Smooth muscle cell (in vitro differentiated cells): ENCODE results near the gene RNF208. TPM values are rescaled to one million over a fixed set of nuclear protein-coding genes. Genes with fewer than 3 reads are reported as not detected.

ENCODE experiments used
- DNase-seq: peaks from one replicate; lab custom pipeline; 2025; ENCODE audit not compliant: unreplicated experiment; lab: John Stamatoyannopoulos, UW
- H2AFZ ChIP-seq: fragments of 200-600 bp; sonication (generic); 2 replicates; pipeline ENCODE4 v1.6.0; 2016; ENCODE audit warnings: antibody characterized with exemption, low read depth, mild to moderate bottlenecking
- H3F3A ChIP-seq: fragments of 200-600 bp; sonication (generic); 2 replicates; pipeline ENCODE4 v1.6.0; 2017; ENCODE audit warnings: antibody characterized with exemption, low read depth
- H3K27ac ChIP-seq: fragments of 200-600 bp; sonication (generic); 2 replicates; pipeline ENCODE4 v1.5.1; 2016; ENCODE audit warnings: low read depth, mild to moderate bottlenecking
- H3K27me3 ChIP-seq: fragments of 200-600 bp; sonication (generic); 2 replicates; pipeline ENCODE4 v1.6.1; 2016; ENCODE audit warnings: low read depth, mild to moderate bottlenecking
- H3K36me3 ChIP-seq: fragments of 200-600 bp; sonication (generic); 2 replicates; pipeline ENCODE4 v1.5.1; 2016; ENCODE audit warnings: low read depth
- H3K4me1 ChIP-seq: fragments of 200-600 bp; sonication (generic); 2 replicates; pipeline ENCODE4 v1.5.1; 2016; ENCODE audit warnings: low read depth
- H3K4me2 ChIP-seq: fragments of 200-600 bp; sonication (generic); 2 replicates; pipeline ENCODE4 v1.6.0; 2016; ENCODE audit warnings: mild to moderate bottlenecking
- H3K4me3 ChIP-seq: fragments of 200-600 bp; sonication (generic); 2 replicates; pipeline ENCODE4 v1.5.1; 2016; ENCODE audit warnings: mild to moderate bottlenecking
- H3K79me2 ChIP-seq: fragments of 200-600 bp; sonication (generic); 2 replicates; pipeline ENCODE4 v1.6.0; 2016; ENCODE audit warnings: low read depth, mild to moderate bottlenecking
- H3K9ac ChIP-seq: fragments of 200-600 bp; sonication (generic); 2 replicates; pipeline ENCODE4 v1.6.0; 2016; ENCODE audit warnings: low read depth
- H3K9me3 ChIP-seq: fragments of 200-600 bp; sonication (generic); replicated peaks from 2 replicates; pipeline ENCODE4 v1.5.1; 2016; ENCODE audit warnings: low read depth
- H4K20me1 ChIP-seq: fragments of 200-600 bp; sonication (generic); 2 replicates; pipeline ENCODE4 v1.6.0; 2016; ENCODE audit warnings: low read depth
- CTCF ChIP-seq: fragments of 200-600 bp; sonication (generic); IDR thresholded peaks from 2 replicates; pipeline ENCODE4 v1.5.1; 2017; ENCODE audit warnings: borderline replicate concordance, mild to moderate bottlenecking, antibody characterized with exemption; ENCODE audit not compliant: insufficient read depth, poor library complexity, severe bottlenecking
- WGBS: methylation state at CpG from one replicate; pipeline ENCODE4 v1.1.7; 2016; ENCODE audit warnings: low lambda C conversion rate; 5-methylcytosine and 5-hydroxymethylcytosine counted together
- polyA plus RNA-seq: library from polyadenylated mRNA; unstranded; fragments of >200 nt; fragmentation: Nextera tagmentation; extraction: Ambion mirVana; gene quantifications from 2 replicates; pipeline ENCODE4 v1.2.1, GENCODE V29; 2016
- total RNA-seq: library from RNA; depleted of rRNA; stranded (reverse); fragments of >200 nt; gene quantifications from 2 replicates; pipeline ENCODE4 v1.2.3, GENCODE V29; 2014

The RNF208 gene
- total and polyA plus RNA-seq, 2 experiments from 2014 or later: 0.36 to 1.4 TPM

GRCh38 chr9:137225699-137226331, 3.8 kb upstream of the RNF208 start:
- Histone ChIP-seq H2AFZ (no peak overlapping the region), H3K4me2 (no peak overlapping the region)
- WGBS: 90% methylated on average over 21 of the region's 21 CpGs

GRCh38 chr9:137224830-137225694, 3.0 kb upstream of the RNF208 start, which contains the start of gene CYSRT1:
TSS of gene CYSRT1 (plus strand) at chr9:137225174. CDS start at chr9:137225622, 448 bp downstream.
- no peaks in the 10 kb centered on the region for H3K79me2 ChIP-seq
- peak within 1 kb of the TSS; percentile 52 for H3K27ac ChIP-seq
- no peaks in the 10 kb centered on the region for H3K9me3 ChIP-seq
- no peaks in the 10 kb centered on the region for H3K27me3 ChIP-seq
- 77% methylated on average over 21 of the region's 23 CpGs for WGBS
- H3K4me3 ChIP-seq: peak within 1 kb of the TSS; percentile 61
- peak within 1 kb of the TSS; percentile 89 for H3K4me2 ChIP-seq
- no peak within 1 kb of the TSS for H2AFZ ChIP-seq
- H3K36me3 ChIP-seq: no peaks in the 10 kb centered on the region
- DNase-seq: no peak
- H3F3A ChIP-seq: no peaks in the 10 kb centered on the region
- peaks cover 8% of the 10 kb centered on the region for H3K4me1 ChIP-seq
- no peak for TF ChIP-seq CTCF
- H4K20me1 ChIP-seq: no peaks in the 10 kb centered on the region
- peak within 1 kb of the TSS; percentile 77 for H3K9ac ChIP-seq

More at GRCh38 chr9:137225699-137226331, 3.8 kb upstream of the RNF208 start:
- no peaks in the 10 kb centered on the region for H3K79me2 ChIP-seq
- H3K4me1 ChIP-seq: peaks cover 8% of the 10 kb centered on the region
- no peaks in the 10 kb centered on the region for H3K36me3 ChIP-seq
- no peaks in the 10 kb centered on the region for H3K9me3 ChIP-seq
- H3K4me3 ChIP-seq: no peak overlapping the region
- no peak for DNase-seq
- no peaks in the 10 kb centered on the region for H3F3A ChIP-seq
- no peaks in the 10 kb centered on the region for H3K27me3 ChIP-seq
- no peak for TF ChIP-seq CTCF
- H4K20me1 ChIP-seq: no peaks in the 10 kb centered on the region
- H3K27ac ChIP-seq: peak overlapping the region; percentile 52
- no peak overlapping the region for H3K9ac ChIP-seq

GRCh38 chr9:137223078-137223970, 1.3 kb upstream of the RNF208 start:
- Histone ChIP-seq H3K27me3 (no peaks in the 10 kb centered on the region), H3K9me3 (no peaks in the 10 kb centered on the region), H3K4me3 (peak overlapping the region; percentile 61), H3K4me2 (peak overlapping the region; percentile 89), H3K79me2 (no peaks in the 10 kb centered on the region), H2AFZ (peak overlapping the region; percentile 56), H3K27ac (peak overlapping the region; percentile 72), H3K4me1 (peaks cover 8% of the 10 kb centered on the region), H3K9ac (peak overlapping the region; percentile 77), H3F3A (no peaks in the 10 kb centered on the region), H4K20me1 (no peaks in the 10 kb centered on the region), H3K36me3 (no peaks in the 10 kb centered on the region)
- TF ChIP-seq CTCF: no peak
- peak; percentile 96 for DNase-seq
- 4% methylated on average over 51 of the region's 63 CpGs for WGBS
